GM19397 (cell line): ENCODE measurements around the gene NUP93.
A peak's percentile ranks its signal among the peaks of the same experiment; 100 is the strongest.

Source experiments
- ATAC-seq: cut with Tn5 transposase; IDR thresholded peaks from one replicate; pipeline ENCODE4 v1.9.1; 2021; ENCODE audit warnings: mild to moderate bottlenecking, moderate library complexity; ENCODE audit not compliant: unreplicated experiment

NUP93 gene

GRCh38 chr16:56729735-56730662, at the start of gene NUP93:
NUP93 (plus strand) TSS chr16:56730129; CDS start chr16:56748248, 18,119 bp downstream.
- ATAC-seq: peak; percentile 82

GRCh38 chr16:56681939-56682702, 47.8 kb upstream of the NUP93 start, which contains the start of gene MT1X:
MT1X (plus strand) TSS chr16:56682470; CDS start chr16:56682541, 71 bp downstream.
- peak; percentile 99 for ATAC-seq

- no peak for ATAC-seq
Measured at GRCh38 chr16:56682703-56683397, 47.1 kb upstream of the NUP93 start.

- ATAC-seq: no peak
Measured at GRCh38 chr16:56683424-56684172, 46.3 kb upstream of the NUP93 start.

GRCh38 chr16:56684256-56684925, 45.5 kb upstream of the NUP93 start:
- ATAC-seq: no peak

GRCh38 chr16:56684926-56685590, 44.9 kb upstream of the NUP93 start:
- no peak for ATAC-seq

- no peak for ATAC-seq
Measured at GRCh38 chr16:56686758-56687157, 43.2 kb upstream of the NUP93 start.

- no peak for ATAC-seq
Measured at GRCh38 chr16:56688762-56689161, 41.2 kb upstream of the NUP93 start.

GRCh38 chr16:56689171-56689570, 40.8 kb upstream of the NUP93 start:
- ATAC-seq: no peak

- ATAC-seq: no peak
Measured at GRCh38 chr16:56690420-56691122, 39.4 kb upstream of the NUP93 start.

- no peak for ATAC-seq
Measured at GRCh38 chr16:56691885-56692284, 38.0 kb upstream of the NUP93 start.

- no peak for ATAC-seq
Measured at GRCh38 chr16:56695246-56695645, 34.7 kb upstream of the NUP93 start.

GRCh38 chr16:56697456-56698155, 32.3 kb upstream of the NUP93 start:
- ATAC-seq: no peak

GRCh38 chr16:56700195-56700594, 29.7 kb upstream of the NUP93 start:
- no peak for ATAC-seq

- no peak for ATAC-seq
Measured at GRCh38 chr16:56700631-56701030, 29.3 kb upstream of the NUP93 start.

- no peak for ATAC-seq
Measured at GRCh38 chr16:56701534-56701933, 28.4 kb upstream of the NUP93 start.

GRCh38 chr16:56702836-56703235, 27.1 kb upstream of the NUP93 start:
- ATAC-seq: no peak
